Activated naive CD4-positive, alpha-beta T cell treated with anti-CD3 and anti-CD28 coated beads, Interleukin-2, amount 50 U/mL, for 24 hours (primary cell): Measurements from ENCODE around the gene ZMIZ1.

Source experiments
- H3K27ac Mint-ChIP-seq: one replicate; pipeline ENCODE4 v1.8.0; 2021; ENCODE audit warnings: mild to moderate bottlenecking, mixed read lengths
- H3K27me3 Mint-ChIP-seq: one replicate; pipeline ENCODE4 v1.8.0; 2021; ENCODE audit warnings: mixed read lengths
- H3K36me3 Mint-ChIP-seq: one replicate; pipeline ENCODE4 v1.8.0; 2021; ENCODE audit warnings: mixed read lengths
- H3K4me1 Mint-ChIP-seq: one replicate; pipeline ENCODE4 v1.8.0; 2021; ENCODE audit warnings: mixed read lengths
- H3K4me3 Mint-ChIP-seq: one replicate; pipeline ENCODE4 v1.8.0; 2021; ENCODE audit warnings: mild to moderate bottlenecking, mixed read lengths
- H3K9me3 Mint-ChIP-seq: one replicate; pipeline ENCODE4 v1.8.0; 2021; ENCODE audit warnings: mixed read lengths

ZMIZ1 gene

GRCh38 chr10:79171504-79171903 lies 102.7 kb downstream of the ZMIZ1 start:
- H3K27ac Mint-ChIP-seq = no peak overlapping the region
- H3K36me3 Mint-ChIP-seq = no peaks in the 10 kb centered on the region
- no peaks in the 10 kb centered on the region for H3K9me3 Mint-ChIP-seq
- no peaks in the 10 kb centered on the region for H3K27me3 Mint-ChIP-seq
- H3K4me1 Mint-ChIP-seq = no peaks in the 10 kb centered on the region
- H3K4me3 Mint-ChIP-seq = no peak overlapping the region

GRCh38 chr10:79172881-79173280 lies 104.1 kb downstream of the ZMIZ1 start:
- Mint-ChIP-seq H3K9me3 (no peaks in the 10 kb centered on the region), H3K27me3 (no peaks in the 10 kb centered on the region), H3K27ac (no peak overlapping the region), H3K4me3 (no peak overlapping the region), H3K4me1 (no peaks in the 10 kb centered on the region), H3K36me3 (no peaks in the 10 kb centered on the region)

- no peaks in the 10 kb centered on the region for H3K36me3 Mint-ChIP-seq
- H3K27me3 Mint-ChIP-seq = no peaks in the 10 kb centered on the region
- no peak overlapping the region for H3K4me3 Mint-ChIP-seq
- no peaks in the 10 kb centered on the region for H3K9me3 Mint-ChIP-seq
- H3K4me1 Mint-ChIP-seq = no peaks in the 10 kb centered on the region
- H3K27ac Mint-ChIP-seq = no peak overlapping the region
Measured at GRCh38 chr10:79173582-79174262, 105.0 kb downstream of the ZMIZ1 start.

GRCh38 chr10:79176052-79176501 lies 107.3 kb downstream of the ZMIZ1 start:
- no peaks in the 10 kb centered on the region for H3K27me3 Mint-ChIP-seq
- H3K36me3 Mint-ChIP-seq = no peaks in the 10 kb centered on the region
- no peaks in the 10 kb centered on the region for H3K4me1 Mint-ChIP-seq
- no peaks in the 10 kb centered on the region for H3K9me3 Mint-ChIP-seq
- H3K27ac Mint-ChIP-seq = no peak overlapping the region
- H3K4me3 Mint-ChIP-seq = no peak overlapping the region

GRCh38 chr10:79176949-79177602 lies 108.3 kb downstream of the ZMIZ1 start:
- no peak overlapping the region for H3K4me3 Mint-ChIP-seq
- H3K27ac Mint-ChIP-seq = no peak overlapping the region

GRCh38 chr10:79178070-79178576 lies 109.4 kb downstream of the ZMIZ1 start:
- no peaks in the 10 kb centered on the region for H3K4me1 Mint-ChIP-seq
- H3K4me3 Mint-ChIP-seq = no peak overlapping the region
- no peaks in the 10 kb centered on the region for H3K36me3 Mint-ChIP-seq
- H3K27ac Mint-ChIP-seq = no peak overlapping the region
- H3K27me3 Mint-ChIP-seq = no peaks in the 10 kb centered on the region
- H3K9me3 Mint-ChIP-seq = no peaks in the 10 kb centered on the region

More at GRCh38 chr10:79176949-79177602, 108.3 kb downstream of the ZMIZ1 start:
- Mint-ChIP-seq H3K9me3 (no peaks in the 10 kb centered on the region), H3K36me3 (no peaks in the 10 kb centered on the region), H3K27me3 (no peaks in the 10 kb centered on the region), H3K4me1 (no peaks in the 10 kb centered on the region)

- no peak overlapping the region for H3K27ac Mint-ChIP-seq
- H3K36me3 Mint-ChIP-seq = no peaks in the 10 kb centered on the region
- no peaks in the 10 kb centered on the region for H3K27me3 Mint-ChIP-seq
Measured at GRCh38 chr10:79178614-79179163, 109.9 kb downstream of the ZMIZ1 start.

GRCh38 chr10:79179164-79179956 lies 110.6 kb downstream of the ZMIZ1 start:
- Mint-ChIP-seq H3K4me1 (no peaks in the 10 kb centered on the region), H3K36me3 (no peaks in the 10 kb centered on the region), H3K4me3 (no peak overlapping the region), H3K9me3 (no peaks in the 10 kb centered on the region), H3K27me3 (no peaks in the 10 kb centered on the region), H3K27ac (no peak overlapping the region)

More at GRCh38 chr10:79178614-79179163, 109.9 kb downstream of the ZMIZ1 start:
- Mint-ChIP-seq H3K4me3 (no peak overlapping the region), H3K9me3 (no peaks in the 10 kb centered on the region), H3K4me1 (no peaks in the 10 kb centered on the region)

GRCh38 chr10:79179957-79180309 lies 111.2 kb downstream of the ZMIZ1 start:
- no peak overlapping the region for H3K27ac Mint-ChIP-seq
- H3K4me1 Mint-ChIP-seq = no peaks in the 10 kb centered on the region
- H3K36me3 Mint-ChIP-seq = no peaks in the 10 kb centered on the region
- H3K27me3 Mint-ChIP-seq = no peaks in the 10 kb centered on the region
- no peaks in the 10 kb centered on the region for H3K9me3 Mint-ChIP-seq
- no peak overlapping the region for H3K4me3 Mint-ChIP-seq

GRCh38 chr10:79180414-79181221 lies 111.9 kb downstream of the ZMIZ1 start:
- no peaks in the 10 kb centered on the region for H3K27me3 Mint-ChIP-seq
- no peak overlapping the region for H3K27ac Mint-ChIP-seq
- no peaks in the 10 kb centered on the region for H3K36me3 Mint-ChIP-seq

GRCh38 chr10:79181227-79181626 lies 112.5 kb downstream of the ZMIZ1 start:
- no peak overlapping the region for H3K4me3 Mint-ChIP-seq
- no peaks in the 10 kb centered on the region for H3K27me3 Mint-ChIP-seq
- no peak overlapping the region for H3K27ac Mint-ChIP-seq
- H3K36me3 Mint-ChIP-seq = no peaks in the 10 kb centered on the region
- no peaks in the 10 kb centered on the region for H3K4me1 Mint-ChIP-seq
- no peaks in the 10 kb centered on the region for H3K9me3 Mint-ChIP-seq

More at GRCh38 chr10:79180414-79181221, 111.9 kb downstream of the ZMIZ1 start:
- Mint-ChIP-seq H3K9me3 (no peaks in the 10 kb centered on the region), H3K4me1 (no peaks in the 10 kb centered on the region), H3K4me3 (no peak overlapping the region)

GRCh38 chr10:79181698-79182521 lies 113.1 kb downstream of the ZMIZ1 start:
- no peaks in the 10 kb centered on the region for H3K9me3 Mint-ChIP-seq
- H3K27me3 Mint-ChIP-seq = no peaks in the 10 kb centered on the region
- H3K36me3 Mint-ChIP-seq = no peaks in the 10 kb centered on the region
- H3K4me3 Mint-ChIP-seq = no peak overlapping the region
- H3K27ac Mint-ChIP-seq = no peak overlapping the region
- H3K4me1 Mint-ChIP-seq = no peaks in the 10 kb centered on the region

- no peak overlapping the region for H3K27ac Mint-ChIP-seq
- no peaks in the 10 kb centered on the region for H3K36me3 Mint-ChIP-seq
- H3K4me3 Mint-ChIP-seq = no peak overlapping the region
- H3K9me3 Mint-ChIP-seq = no peaks in the 10 kb centered on the region
- H3K27me3 Mint-ChIP-seq = no peaks in the 10 kb centered on the region
- no peaks in the 10 kb centered on the region for H3K4me1 Mint-ChIP-seq
Measured at GRCh38 chr10:79182781-79183467, 114.2 kb downstream of the ZMIZ1 start.

GRCh38 chr10:79183468-79183865 lies 114.7 kb downstream of the ZMIZ1 start:
- Mint-ChIP-seq H3K4me3 (no peak overlapping the region), H3K9me3 (no peaks in the 10 kb centered on the region), H3K36me3 (no peaks in the 10 kb centered on the region), H3K27ac (no peak overlapping the region), H3K27me3 (no peaks in the 10 kb centered on the region), H3K4me1 (no peaks in the 10 kb centered on the region)
